ENCODE results near the gene C5orf15. TPM values are rescaled to one million over a fixed set of nuclear protein-coding genes. Genes with fewer than 3 reads are reported as not detected.

The C5orf15 gene
- total RNA-seq, 1 experiment from 2014 or later: 28.8 TPM

GRCh38 chr5:133943475-133943817 lies 25.0 kb downstream of the C5orf15 start:
- Histone ChIP-seq H3K36me3 (ENCODE audit: control insufficient read depth in 1 of 2, insufficient read depth in 2 of 2, low read length in 2 of 2) (no peaks in the 10 kb centered on the region), H3K4me2 (ENCODE audit: low read length) (no peak overlapping the region), H4K20me1 (ENCODE audit: insufficient read depth) (no peaks in the 10 kb centered on the region), H3K79me2 (ENCODE audit: insufficient read depth, low read length) (no peaks in the 10 kb centered on the region), H2AFZ (ENCODE audit: low read depth, low read length, poor library complexity, severe bottlenecking) (no peak overlapping the region), H3K9me3 (ENCODE audit: control insufficient read depth in 1 of 2, insufficient read depth in 1 of 2, low read depth in 1 of 2, low read length in 2 of 2) (no peaks in the 10 kb centered on the region), H3K9me2 (ENCODE audit: insufficient read depth) (no peaks in the 10 kb centered on the region), H3K9ac (ENCODE audit: low read length) (no peak overlapping the region), H3K27me3 (ENCODE audit: insufficient read depth, low read length) (no peaks in the 10 kb centered on the region), H3K27ac (ENCODE audit: low read depth, low read length) (no peak overlapping the region), H3K4me3 (replicated peaks in 1 of 2; ENCODE audit: low read depth in 1 of 2, low read length in 2 of 2) (no peak overlapping the region), H3K4me1 (ENCODE audit: control insufficient read depth in 1 of 2, insufficient read depth in 2 of 2, low read length in 2 of 2) (no peaks in the 10 kb centered on the region)
- TF ChIP-seq EZH2 (IDR thresholded peaks at IDR 0.05): no peak
- TF ChIP-seq CTCF (IDR thresholded peaks at IDR 0.05 in 2 of 3, conservative IDR thresholded peaks at IDR 0.05 in 1 of 3; ENCODE audit: borderline replicate concordance in 1 of 3, insufficient read depth in 1 of 3, low read depth in 2 of 3, low read length in 2 of 3): no peak
- TF ChIP-seq ZFX (IDR thresholded peaks at IDR 0.05): no peak
- TF ChIP-seq MAX (IDR thresholded peaks at IDR 0.05): no peak
- no peak for TF ChIP-seq POLR2AphosphoS5 (IDR thresholded peaks at IDR 0.05; ENCODE audit: low read depth, low read length)
- TF ChIP-seq CEBPB (IDR thresholded peaks at IDR 0.05; ENCODE audit: low read depth): no peak
- no peak for TF ChIP-seq EGR1 (IDR thresholded peaks at IDR 0.05; ENCODE audit: low read depth)
- ChIA-PET CTCF (no interaction called here), POLR2A (no interaction called here), RAD21 (ENCODE audit: low non-redundant PET in 1 of 2, low total read pairs in 2 of 2, uncharacterized antibody in 2 of 2, unreplicated experiment in 2 of 2) (no interaction called here)
- intact Hi-C loops (cut with micrococcal nuclease): loop anchor here (5.0 kb wide), 1 partner anchor 521 kb away; no protein-coding TSS in a partner anchor
- no TSS peak for BruUV-seq (replicated peaks)
- ATAC-seq (no peak), DNase-seq (ENCODE audit: low read depth, low spot score) (no peak)

Measured in HCT116 (cell line).